Thyroid gland (tissue), 4 donors: ENCODE data around the gene TMPRSS7.

Experiments used
- POLR2A ChIP-seq, 2 donors: fragments of 450-650 bp; IDR thresholded peaks; one replicate each; pipeline ENCODE4 v1.6.1; 2017; ENCODE audit warnings: antibody characterized with exemption in 2 of 2, mild to moderate bottlenecking in 2 of 2, moderate library complexity in 1 of 2
- TF ChIP-seq, protein P1 (sequence below), 6 experiments: fragments of 200-600 bp in 3 of 6; fragments of 450-650 bp in 3 of 6; sonication (generic) in 3 of 6; IDR thresholded peaks; one replicate each; pipeline ENCODE4 v1.5.1; 2016 to 2019; ENCODE audit warnings: antibody characterized with exemption in 6 of 6, mild to moderate bottlenecking in 2 of 6, inconsistent platforms in 1 of 6, moderate library complexity in 1 of 6

DNA sequence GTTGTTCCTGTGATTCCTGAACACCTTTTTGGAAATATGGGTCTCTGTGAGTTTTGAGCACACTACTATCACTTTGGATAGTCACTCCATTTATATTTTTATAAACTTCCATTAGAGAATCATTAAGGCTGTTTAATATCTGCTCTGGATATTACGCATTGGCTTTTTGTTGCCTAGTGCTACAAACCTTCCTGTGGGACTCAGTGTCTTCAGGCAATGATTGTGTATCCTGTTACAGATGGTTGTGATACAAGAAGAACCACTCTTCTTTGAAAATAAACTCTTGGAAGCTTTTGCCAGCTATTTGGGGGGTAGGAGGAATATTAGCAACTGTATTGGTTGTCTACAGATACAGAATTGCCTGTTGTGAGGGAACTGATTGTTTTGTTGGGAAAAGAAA is 82.9 kb downstream of the TMPRSS7 start:
- TF ChIP-seq, protein P1, sequence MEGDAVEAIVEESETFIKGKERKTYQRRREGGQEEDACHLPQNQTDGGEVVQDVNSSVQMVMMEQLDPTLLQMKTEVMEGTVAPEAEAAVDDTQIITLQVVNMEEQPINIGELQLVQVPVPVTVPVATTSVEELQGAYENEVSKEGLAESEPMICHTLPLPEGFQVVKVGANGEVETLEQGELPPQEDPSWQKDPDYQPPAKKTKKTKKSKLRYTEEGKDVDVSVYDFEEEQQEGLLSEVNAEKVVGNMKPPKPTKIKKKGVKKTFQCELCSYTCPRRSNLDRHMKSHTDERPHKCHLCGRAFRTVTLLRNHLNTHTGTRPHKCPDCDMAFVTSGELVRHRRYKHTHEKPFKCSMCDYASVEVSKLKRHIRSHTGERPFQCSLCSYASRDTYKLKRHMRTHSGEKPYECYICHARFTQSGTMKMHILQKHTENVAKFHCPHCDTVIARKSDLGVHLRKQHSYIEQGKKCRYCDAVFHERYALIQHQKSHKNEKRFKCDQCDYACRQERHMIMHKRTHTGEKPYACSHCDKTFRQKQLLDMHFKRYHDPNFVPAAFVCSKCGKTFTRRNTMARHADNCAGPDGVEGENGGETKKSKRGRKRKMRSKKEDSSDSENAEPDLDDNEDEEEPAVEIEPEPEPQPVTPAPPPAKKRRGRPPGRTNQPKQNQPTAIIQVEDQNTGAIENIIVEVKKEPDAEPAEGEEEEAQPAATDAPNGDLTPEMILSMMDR (IDR thresholded peaks at IDR 0.05), result no peak
- no peak for TF ChIP-seq POLR2A (IDR thresholded peaks at IDR 0.05)
